H4 (cell line): ENCODE results near the gene SNX15. TPM values are rescaled to one million over a fixed set of nuclear protein-coding genes. Genes with fewer than 3 reads are reported as not detected.
"Not testable (repeated sequence)": the region's sequence is repeated elsewhere in the genome, so short reads cannot be mapped to it uniquely, and the experiment has no call there.

ENCODE experiments used
- DNase-seq: peaks from one replicate; pipeline ENCODE4 v3.0.0-alpha.2; 2015; ENCODE audit warnings: low spot score
- total RNA-seq: library from RNA; depleted of rRNA; stranded (reverse); fragments of >200 nt; shearing (Covaris generic); gene quantifications from 2 replicates; pipeline ENCODE4 v1.2.3, GENCODE V29; 2014; rRNA removed

SNX15 gene, protein sequence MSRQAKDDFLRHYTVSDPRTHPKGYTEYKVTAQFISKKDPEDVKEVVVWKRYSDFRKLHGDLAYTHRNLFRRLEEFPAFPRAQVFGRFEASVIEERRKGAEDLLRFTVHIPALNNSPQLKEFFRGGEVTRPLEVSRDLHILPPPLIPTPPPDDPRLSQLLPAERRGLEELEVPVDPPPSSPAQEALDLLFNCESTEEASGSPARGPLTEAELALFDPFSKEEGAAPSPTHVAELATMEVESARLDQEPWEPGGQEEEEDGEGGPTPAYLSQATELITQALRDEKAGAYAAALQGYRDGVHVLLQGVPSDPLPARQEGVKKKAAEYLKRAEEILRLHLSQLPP
- total RNA-seq, result 6.3 and 8.5 TPM in 2 replicates

DNA sequence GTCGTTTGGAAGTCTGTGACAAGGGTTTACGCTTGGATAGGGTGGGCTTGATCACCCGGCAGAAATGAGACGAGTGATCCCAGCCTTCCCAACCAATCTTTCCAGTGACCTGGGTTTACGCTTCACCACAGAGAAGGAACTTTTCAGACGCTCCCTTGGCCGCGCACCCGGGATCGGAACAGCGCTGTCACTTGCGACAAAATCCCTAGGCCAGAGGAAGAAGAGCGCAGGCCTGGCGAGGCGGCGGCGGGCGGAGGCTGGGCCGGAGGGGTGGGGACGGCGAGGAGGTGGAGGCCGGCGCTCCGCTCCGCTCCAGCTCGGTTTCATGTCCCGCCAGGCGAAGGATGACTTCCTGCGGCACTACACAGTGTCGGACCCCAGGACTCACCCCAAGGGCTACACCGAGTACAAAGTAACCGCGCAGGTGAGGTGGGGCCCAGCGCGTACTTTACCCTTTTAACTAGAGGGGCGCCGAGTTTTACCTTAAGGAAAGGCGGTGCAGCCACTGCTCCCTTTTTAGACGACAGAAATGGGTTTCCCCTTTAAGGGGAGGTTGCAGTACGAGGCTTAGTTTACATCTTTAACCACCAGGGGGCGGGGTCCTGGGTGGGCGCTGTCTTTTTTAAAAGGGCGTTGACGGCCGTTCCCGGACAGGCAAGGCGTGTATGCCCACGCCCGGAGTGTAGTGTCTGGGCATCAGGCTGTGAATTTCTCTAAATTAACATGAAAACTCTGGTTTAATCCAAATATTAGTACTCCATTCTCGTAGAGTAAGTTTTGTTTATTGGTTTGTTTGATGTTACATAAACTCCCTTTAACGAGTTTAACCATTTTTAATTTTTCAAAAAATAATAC is at the start of gene SNX15:
Gene SNX15 (plus strand): TSS at position 227 of the 855 bp plus-strand sequence. CDS start 99 bp downstream, at position 326.
- DNase-seq, result peak; percentile 92

DNA sequence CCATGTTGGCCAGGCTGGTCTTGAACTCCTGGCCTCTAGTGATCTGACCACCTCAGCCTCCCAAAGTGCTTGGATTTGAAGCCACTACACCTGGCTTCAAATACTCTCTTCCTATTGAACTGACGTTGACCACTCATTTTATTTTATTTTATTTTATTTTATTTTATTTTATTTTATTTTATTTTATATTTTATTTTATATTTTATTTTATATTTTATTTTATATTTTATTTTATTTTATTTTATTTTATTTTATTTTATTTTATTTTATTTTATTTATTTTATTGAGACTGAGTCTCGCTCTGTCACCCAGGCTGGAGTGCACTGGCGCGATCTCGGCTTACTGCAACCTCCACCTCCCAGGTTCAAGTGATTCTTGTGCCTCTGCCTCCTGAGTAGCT is 43.9 kb upstream of the SNX15 start:
- not testable (repeated sequence) for DNase-seq

DNA sequence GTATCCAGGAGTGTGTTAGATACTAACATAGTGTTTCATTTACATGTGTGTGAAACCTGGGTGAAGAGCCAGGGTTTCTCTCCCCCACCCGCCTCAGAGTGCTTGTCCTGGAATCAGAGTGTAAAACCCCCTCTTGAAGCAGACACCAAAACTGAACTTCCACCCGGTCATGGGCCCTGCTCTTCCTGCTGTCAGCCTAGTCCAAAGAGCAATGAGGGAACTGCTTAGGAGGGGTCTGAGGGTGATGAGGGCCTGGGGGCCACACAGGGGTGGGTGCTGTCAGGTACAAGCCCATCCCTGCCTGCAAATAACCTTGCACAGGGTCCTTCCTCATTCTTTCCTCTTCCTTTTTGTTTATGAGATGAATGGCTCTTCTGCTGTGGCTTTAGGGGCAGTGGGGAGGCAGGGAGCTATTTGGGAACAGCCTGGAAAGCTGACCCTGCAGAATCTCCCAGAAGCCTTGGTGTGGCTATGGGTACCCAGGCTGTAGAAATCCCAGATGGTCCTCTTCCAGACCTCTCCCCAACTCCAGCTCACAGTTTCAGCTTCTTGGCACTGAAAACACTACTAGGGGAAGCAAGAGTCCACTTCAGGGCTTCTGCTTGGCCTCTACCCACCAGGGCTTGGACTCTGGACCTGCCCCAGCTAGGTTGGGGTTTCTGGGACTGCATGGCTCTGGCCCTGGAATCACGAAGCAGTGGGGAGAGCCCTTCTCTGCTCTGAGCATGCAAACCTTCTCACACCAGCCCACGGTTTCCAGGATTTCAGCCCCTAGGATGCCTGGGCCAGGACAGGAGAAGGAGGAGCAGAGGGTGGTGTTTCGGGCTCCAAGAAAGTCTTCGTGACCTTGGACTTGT is 39.0 kb upstream of the SNX15 start:
- no peak for DNase-seq

DNA sequence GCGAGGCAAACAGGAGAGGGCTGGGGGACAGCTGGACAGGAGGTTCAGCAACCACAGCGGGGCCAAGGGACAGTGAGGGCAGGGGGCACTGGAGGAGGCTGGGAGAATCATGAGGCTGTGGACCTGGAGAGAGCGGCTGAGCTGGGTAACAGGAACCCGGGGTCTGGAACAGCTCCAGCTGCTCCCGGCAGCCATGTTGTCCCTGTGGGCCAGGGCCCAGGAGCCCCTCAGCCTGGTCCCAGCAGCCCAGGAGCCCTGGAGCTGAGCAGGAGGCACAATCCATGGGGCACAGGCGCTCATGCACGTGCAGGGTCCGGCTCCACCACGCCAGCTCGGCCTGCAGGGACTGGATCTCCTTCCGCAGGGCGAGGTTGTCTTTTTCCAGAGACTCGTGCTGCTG is 37.8 kb upstream of the SNX15 start:
- DNase-seq, result no peak

DNA sequence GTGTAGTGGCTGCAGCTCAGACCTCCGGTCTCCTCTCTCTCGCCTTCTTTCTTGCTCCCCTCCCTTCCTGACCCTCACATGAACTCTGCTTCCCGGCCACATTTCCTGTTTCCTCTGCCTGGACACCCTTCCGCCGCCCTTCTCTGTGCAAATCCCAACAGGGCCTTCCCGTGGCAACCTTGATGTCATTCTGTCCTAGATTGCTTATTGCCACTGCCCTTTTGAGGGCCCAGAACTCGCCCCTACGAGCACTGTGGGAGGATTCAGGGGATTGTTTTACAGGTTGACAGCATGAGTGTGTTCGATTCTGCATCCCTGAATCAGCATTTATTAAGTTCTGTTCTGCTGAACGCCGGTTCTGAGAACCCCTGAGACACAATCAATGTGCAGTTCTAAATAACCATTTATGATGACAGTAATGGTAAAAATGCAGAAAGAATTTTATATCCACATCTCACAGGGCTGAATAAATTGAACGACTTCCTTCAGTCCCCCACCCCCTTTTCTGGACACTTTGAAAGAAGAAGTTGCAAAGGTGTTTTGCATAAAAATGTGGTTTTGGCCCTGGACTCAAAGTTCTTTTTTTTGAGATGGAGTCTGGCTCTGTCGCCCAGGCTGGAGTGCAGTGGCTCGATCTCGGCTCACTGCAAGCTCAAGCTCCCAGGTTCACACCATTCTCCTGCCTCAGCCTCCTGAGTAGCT is 36.9 kb upstream of the SNX15 start:
- DNase-seq, result peak; percentile 51

DNA sequence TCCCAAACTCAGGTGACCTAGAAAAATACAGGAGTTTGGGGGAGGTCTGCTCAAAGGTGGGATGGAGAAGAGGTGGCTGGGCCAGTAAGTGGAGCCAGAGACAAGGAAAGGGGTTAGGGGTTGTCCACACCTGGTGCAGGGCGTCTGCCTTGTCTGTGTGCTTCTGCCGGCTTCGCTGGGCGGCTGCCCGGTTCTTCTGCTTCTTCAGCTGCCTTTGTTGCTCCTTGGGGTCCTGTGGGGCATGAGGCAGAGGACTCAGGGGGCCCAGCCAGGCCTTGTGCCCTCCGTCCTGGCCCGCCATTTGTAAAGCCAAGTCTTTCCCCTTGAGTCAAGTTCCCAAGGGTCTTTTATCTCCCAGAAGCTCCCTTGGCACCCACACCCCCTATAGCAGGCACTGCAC is 32.9 kb upstream of the SNX15 start:
- DNase-seq, result no peak

DNA sequence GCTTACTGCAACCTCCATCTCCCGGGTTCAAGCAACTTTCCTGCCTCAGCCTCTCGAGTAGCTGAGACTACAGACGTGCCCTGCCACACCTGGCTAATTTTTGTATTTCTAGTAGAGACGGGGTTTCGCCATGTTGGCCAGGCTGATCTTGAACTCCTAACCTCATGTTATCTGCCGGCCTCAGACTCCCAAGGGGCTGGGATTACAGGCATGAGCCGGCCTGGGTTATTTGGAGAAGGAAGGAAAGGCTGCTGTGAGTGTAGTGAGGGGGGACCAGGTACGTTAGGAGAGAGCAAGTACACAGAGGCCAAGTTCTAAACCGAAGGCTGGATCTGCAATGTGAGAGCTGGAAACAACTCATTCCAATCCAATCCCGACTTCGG is 30.9 kb upstream of the SNX15 start:
- no peak for DNase-seq

DNA sequence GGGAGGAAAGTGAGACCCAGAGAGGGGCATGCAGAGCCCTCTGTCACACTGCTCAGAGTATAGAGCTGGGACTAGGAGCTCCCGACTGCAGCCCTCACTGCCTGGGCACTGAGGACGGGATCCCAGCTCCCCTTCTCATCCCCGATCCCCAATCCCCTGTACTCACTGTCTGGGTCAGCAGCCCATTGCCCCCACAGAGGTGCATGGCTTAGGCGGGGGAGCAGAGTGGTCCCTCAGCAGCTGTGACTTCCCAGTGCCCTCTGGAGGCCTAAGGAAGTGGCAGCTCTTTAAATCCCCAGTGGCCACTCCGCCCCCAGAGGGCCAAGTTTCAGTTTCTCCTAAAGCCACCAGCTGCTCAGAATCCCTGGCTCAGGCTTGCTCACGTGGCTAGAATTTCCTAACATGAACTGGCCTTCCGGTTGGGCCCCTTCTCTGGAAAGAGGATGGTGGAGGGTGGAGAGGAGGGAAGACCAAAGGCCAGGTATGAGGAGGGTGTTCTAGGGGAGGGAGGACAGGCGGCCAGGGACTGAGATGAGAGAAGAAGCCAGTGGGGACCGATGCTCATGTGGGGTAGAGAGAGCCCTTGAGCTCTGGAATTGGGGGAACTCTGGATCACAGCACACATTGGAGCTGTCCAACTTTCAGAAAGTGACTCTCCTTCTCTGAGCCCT is 30.4 kb upstream of the SNX15 start, which contains the start of gene BATF2:
Gene BATF2 (minus strand): TSS at position 262 of the 671 bp plus-strand sequence. CDS start 57 bp downstream, at position 205.
- peak; percentile 91 for DNase-seq

DNA sequence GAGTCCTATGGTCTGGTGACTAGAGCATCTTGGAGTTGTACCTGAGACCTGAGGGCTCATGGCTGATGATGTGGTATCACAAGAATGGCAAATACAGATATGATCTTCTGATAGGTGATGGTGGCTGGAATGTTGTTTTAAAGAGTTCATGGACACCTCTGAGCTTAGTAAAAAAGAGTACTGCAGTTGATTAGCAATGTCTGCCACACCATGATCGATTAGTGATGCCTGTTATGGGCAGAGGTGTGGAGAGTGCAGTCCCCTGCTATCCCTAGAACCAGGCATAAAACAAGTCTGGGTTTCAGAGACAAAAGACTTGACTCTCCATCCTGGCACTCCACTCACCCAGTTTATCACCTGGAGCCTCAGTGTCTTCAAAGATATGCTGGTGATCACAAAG is 29.1 kb upstream of the SNX15 start:
- no peak for DNase-seq

DNA sequence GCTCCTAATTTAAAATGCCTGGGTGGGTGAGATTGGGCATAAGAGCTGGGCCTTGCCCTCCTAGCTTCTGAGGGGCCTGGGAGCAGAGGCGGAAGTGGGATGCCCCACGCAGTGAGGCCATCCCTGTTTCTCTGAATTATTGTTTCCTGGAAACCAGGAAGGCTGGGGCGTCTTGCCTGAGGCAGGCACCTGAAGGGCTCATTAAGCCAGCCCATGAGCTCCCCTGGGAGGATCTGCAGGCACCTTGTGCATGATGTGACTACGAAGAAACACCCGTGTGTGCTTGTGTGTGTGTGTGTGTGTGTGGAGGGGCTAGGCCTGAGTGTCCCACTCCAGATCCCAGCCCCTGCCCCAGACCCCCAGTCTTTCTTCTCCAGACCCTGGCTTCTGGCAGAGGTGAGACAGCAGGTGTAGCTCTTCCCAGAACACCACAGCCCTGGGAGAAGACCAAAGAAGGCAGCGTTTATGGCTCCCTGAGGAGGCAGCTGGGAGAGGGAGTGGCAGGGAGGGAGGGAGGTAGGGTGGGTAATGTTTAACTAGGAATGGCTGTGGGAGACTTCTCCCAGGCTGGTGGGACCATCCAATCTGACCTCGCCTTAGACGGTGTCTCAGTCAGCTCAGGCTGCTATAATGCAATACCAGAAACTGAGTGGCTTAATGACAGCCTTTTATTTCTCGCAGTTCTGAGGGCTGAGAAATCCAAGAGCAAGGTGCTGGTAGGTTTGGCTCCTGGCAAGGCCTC is 28.4 kb upstream of the SNX15 start:
- no peak for DNase-seq

DNA sequence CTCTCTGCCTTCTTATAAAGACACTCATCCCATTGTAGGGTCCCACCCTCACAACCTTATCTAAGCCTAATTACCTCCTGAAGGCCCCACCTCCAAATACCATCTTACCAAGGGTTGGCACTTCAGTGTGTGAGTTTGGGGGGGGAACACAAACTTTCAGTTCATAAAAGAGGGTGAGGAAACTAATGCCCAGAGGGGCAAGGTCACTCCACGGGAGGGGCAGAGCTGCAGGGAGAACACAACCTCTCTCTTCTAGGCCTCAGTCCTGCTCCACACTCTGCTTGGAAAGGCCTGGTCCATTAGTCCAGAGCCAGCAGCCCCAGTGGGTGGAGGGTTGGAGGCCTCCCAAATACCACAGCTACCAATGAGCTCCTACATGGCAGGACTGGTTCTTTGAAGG is 27.8 kb upstream of the SNX15 start:
- no peak for DNase-seq

DNA sequence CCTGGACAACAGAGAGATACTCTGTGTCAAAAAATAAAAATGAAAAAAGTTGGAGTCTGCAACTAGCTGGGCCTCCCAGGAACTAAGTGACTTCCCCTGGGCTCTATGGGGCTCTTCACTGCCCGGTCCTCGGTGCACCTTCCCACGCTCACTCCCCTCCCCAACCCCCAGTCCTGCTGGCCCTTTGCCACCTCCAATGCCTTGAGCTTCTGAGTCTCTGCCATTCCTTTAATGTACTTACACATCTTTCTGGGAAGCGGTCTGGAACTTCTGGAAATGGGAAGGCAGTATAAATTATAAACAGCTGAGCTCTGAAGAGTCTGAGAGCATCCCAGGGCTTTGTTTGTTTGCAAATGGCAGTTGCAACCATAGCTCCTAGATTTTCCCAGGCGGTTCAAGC is 24.5 kb upstream of the SNX15 start:
- no peak for DNase-seq

DNA sequence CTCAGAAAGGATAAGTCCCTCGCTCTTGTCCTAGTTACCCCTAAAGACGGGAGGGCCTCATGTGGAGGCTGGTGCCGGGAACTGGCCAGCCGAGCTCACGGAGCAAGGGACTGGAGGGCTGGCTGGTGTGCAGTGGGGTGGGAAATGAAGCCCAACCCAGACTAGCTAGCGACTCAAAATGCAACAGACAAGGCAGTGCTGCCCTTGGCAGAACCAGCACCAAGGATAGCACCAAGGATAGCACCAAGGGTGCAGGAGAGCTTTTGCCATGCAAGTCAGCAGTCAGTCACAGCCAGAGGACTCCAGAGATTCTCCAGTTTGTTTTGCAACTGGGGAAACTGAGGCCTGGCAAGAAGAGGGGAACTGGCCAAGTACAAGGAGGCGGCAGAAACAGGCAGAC is 24.0 kb upstream of the SNX15 start:
- no peak for DNase-seq

DNA sequence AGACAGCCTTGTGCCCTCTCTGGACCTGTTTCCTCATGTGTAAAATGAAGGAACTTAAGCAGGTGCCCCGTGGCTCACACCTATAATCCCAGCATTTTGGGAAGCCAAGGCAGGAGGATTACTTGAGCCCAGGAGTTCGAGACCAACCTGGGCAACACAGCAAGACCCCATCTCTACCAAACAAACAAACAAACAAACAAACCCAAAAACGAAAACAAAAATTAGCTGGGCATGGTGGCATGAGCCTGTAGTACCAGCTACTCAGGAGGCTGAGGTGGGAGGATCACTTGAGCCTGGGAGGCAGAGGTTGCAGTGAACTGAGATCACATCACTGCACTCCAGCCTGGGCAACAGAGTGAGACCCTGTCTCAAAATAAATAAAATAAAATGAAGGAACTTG is 23.3 kb upstream of the SNX15 start:
- not testable (repeated sequence) for DNase-seq

DNA sequence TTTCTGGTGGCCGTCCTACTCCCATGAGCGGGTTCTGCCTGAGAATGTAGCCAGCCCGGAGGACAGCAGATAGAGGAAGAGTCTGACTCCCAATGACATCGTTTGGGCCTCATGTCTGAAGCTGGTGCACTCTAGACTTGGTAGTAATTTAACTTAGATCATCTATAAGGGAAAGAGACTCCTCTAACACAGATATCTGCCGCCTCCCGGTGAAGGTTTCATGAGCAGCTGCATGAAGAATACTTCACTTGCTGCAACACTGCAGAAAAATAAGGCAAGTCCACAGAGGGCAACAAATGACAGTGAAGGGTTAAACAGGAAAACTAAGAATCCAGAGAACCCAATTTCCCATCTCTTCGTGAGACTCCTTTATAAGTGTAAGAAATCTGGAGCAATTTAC is 19.2 kb upstream of the SNX15 start:
- DNase-seq, result no peak

DNA sequence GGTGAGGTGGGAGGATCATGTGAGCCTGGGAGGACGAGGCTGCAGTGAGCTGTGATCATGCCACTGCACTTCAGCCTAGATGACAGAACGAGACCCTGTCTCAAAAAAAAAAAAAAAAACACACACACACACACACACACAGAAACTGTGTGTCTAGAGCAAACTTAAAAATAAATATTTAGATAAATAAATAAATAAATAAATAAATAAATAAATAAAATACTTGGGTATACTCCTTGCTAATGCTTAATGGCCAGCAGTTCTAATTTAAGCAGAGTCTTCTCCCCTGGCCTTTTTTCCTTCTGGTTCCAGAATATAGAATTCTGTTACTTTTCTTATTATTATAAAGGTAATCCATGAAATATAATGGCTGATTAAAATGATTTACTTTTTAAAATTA is 18.4 kb upstream of the SNX15 start:
- DNase-seq, result no peak

DNA sequence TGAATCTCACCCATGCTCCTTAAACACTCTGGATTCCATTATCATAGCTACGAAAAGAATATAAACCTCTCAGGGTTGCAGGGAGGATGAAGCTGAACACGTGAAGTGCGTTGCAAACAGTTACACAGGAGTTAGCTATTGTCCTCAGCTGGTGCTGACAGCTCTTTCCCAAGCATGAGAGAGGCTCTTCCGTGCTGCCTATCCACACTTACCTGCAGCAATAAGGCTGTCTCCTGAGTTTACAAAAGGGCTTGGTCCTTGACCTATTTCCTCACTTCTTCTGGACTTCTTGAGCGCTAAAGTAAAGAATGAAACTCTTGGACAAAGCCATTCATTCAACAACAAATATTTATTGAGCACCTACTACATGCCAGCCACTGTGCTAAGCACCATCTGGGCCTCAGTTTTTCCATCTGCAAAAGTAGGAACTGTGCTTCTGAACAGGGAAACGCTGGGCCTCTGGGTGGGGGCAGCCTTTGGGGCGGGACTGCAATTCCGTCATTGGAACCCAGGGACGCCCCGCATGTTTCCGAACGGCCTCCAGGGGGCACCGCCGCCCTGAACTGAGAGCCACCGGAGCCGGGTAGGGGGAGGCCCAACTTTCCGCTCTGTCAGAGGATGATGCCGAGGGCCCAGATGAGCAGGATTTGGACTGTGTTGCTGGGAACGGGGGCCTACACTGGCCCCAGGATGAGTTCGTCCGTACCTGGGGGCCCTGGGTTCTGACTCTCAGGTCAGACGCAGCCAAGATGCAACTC is 13.9 kb upstream of the SNX15 start:
- DNase-seq, result peak; percentile 79

DNA sequence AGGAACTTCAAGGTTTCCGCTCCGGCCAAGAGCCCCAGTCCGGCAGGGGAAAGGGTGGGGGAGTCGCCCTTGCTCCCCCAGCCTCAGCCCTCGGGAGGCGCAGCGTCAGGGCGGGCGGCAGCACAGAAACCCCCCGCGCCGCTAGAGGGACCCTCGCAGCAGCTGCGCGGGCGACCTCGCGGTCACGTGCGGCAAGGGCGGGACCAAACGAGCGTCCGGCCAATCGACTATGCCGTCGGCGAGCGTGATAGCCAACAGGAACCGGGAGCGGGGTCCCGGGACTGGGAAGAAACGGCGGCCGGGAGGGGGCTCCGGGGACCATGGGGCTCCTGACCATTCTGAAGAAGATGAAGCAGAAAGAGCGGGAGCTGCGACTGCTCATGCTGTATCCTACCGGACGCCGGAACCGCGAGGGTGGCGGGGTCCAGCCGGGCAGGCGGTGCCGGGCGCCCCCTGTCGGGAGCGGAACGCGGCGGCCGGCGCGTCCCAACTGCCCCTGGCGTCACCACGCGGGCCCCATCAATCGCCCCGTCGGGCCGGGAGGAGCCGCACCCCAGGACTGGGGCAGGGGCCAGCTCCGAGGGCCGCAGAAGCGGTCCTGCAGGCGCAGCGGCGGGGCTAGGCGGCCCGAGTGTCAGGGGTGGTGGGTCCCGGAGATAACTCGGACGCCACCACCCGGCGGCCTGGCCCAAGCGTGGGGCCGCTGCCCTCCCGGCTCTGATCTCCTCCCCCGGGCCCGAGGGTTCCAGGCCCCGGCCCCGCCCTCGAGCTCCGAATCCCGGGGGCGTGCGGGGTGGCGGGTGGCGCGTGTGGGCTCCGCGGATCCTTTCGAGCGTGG is 13.1 kb upstream of the SNX15 start, which contains the start of gene ARL2:
Gene ARL2 (plus strand): TSS at position 273 of the 838 bp plus-strand sequence. CDS start 48 bp downstream, at position 321.
- DNase-seq, result peak; percentile 89
